BE2C (cell line): Measurements from ENCODE around the gene SSPN.

Experiments
- DNase-seq: peaks from one replicate; pipeline ENCODE4 v3.0.0-alpha.2; 2020
- H3K27me3 ChIP-seq: fragments of 250-450 bp; sonication (Bioruptor Pico); 2 replicates; pipeline ENCODE4 v1.5.1; 2020; ENCODE audit warnings: mild to moderate bottlenecking
- H3K36me3 ChIP-seq: fragments of 250-450 bp; sonication (Bioruptor Pico); 2 replicates; pipeline ENCODE4 v1.5.1; 2020; ENCODE audit warnings: mild to moderate bottlenecking
- H3K4me1 ChIP-seq: fragments of 250-450 bp; sonication (Bioruptor Pico); 2 replicates; pipeline ENCODE4 v1.5.1; 2020
- H3K4me3 ChIP-seq: 2 replicates; pipeline ENCODE4 v1.5.1; 2011; ENCODE audit warnings: low read depth, low read length
- H3K9me3 ChIP-seq: fragments of 250-450 bp; sonication (Bioruptor Pico); 2 replicates; pipeline ENCODE4 v1.5.1; 2020
- CTCF ChIP-seq: IDR thresholded peaks from 2 replicates; pipeline ENCODE4 v1.5.1; 2012; ENCODE audit warnings: mild to moderate bottlenecking, low read depth, low read length

SSPN gene

GRCh38 chr12:26290565-26290964 is 95.2 kb downstream of the SSPN start:
- no peaks in the 10 kb centered on the region for H3K4me1 ChIP-seq
- TF ChIP-seq CTCF = no peak

GRCh38 chr12:26292596-26292995 is 97.2 kb downstream of the SSPN start:
- H3K9me3 ChIP-seq = no peaks in the 10 kb centered on the region
- TF ChIP-seq CTCF = no peak
- no peak for DNase-seq
- H3K27me3 ChIP-seq = no peaks in the 10 kb centered on the region
- no peaks in the 10 kb centered on the region for H3K4me1 ChIP-seq
- H3K36me3 ChIP-seq = no peaks in the 10 kb centered on the region
- no peak overlapping the region for H3K4me3 ChIP-seq

More at GRCh38 chr12:26290565-26290964, 95.2 kb downstream of the SSPN start:
- Histone ChIP-seq H3K4me3 (no peak overlapping the region), H3K27me3 (no peaks in the 10 kb centered on the region), H3K9me3 (no peaks in the 10 kb centered on the region), H3K36me3 (no peaks in the 10 kb centered on the region)
- no peak for DNase-seq

GRCh38 chr12:26293612-26294011 is 98.2 kb downstream of the SSPN start:
- Histone ChIP-seq H3K4me1 (peaks cover 2% of the 10 kb centered on the region), H3K36me3 (no peaks in the 10 kb centered on the region)

GRCh38 chr12:26295001-26295400 is 99.6 kb downstream of the SSPN start:
- Histone ChIP-seq H3K27me3 (no peaks in the 10 kb centered on the region), H3K4me3 (no peak overlapping the region), H3K36me3 (no peaks in the 10 kb centered on the region), H3K4me1 (peaks cover 10% of the 10 kb centered on the region), H3K9me3 (no peaks in the 10 kb centered on the region)
- no peak for TF ChIP-seq CTCF
- DNase-seq = no peak

More at GRCh38 chr12:26293612-26294011, 98.2 kb downstream of the SSPN start:
- no peaks in the 10 kb centered on the region for H3K9me3 ChIP-seq
- no peak for TF ChIP-seq CTCF
- H3K27me3 ChIP-seq = no peaks in the 10 kb centered on the region
- no peak for DNase-seq
- no peak overlapping the region for H3K4me3 ChIP-seq

- no peak overlapping the region for H3K4me3 ChIP-seq
- H3K9me3 ChIP-seq = no peaks in the 10 kb centered on the region
- no peak for DNase-seq
- H3K36me3 ChIP-seq = no peaks in the 10 kb centered on the region
- no peak for TF ChIP-seq CTCF
- peaks cover 10% of the 10 kb centered on the region for H3K4me1 ChIP-seq
- H3K27me3 ChIP-seq = no peaks in the 10 kb centered on the region
These were observed 102.2 kb downstream of the SSPN start for GRCh38 chr12:26297396-26298070.

GRCh38 chr12:26298785-26299621 is 103.6 kb downstream of the SSPN start:
- TF ChIP-seq CTCF = peak; percentile 33
- H3K4me1 ChIP-seq = peaks cover 10% of the 10 kb centered on the region
- DNase-seq = no peak
- H3K27me3 ChIP-seq = no peaks in the 10 kb centered on the region
- H3K9me3 ChIP-seq = no peaks in the 10 kb centered on the region
- peak overlapping the region; percentile 19; the same call in 1 of the 2 replicates for H3K4me3 ChIP-seq
- no peaks in the 10 kb centered on the region for H3K36me3 ChIP-seq
